ENCODE data around the gene TBX18.

Gene TBX18

GRCh38 chr6:84681693-84682326 lies 82.6 kb downstream of the TBX18 start (continued):
- TF ChIP-seq TSHZ1 (tag by site-specific recombination; IDR thresholded peaks at IDR 0.05; ENCODE audit: borderline replicate concordance) (no peak), SCRT2 (tag by site-specific recombination; IDR thresholded peaks at IDR 0.05) (no peak)
- TF ChIP-seq, protein P1, sequence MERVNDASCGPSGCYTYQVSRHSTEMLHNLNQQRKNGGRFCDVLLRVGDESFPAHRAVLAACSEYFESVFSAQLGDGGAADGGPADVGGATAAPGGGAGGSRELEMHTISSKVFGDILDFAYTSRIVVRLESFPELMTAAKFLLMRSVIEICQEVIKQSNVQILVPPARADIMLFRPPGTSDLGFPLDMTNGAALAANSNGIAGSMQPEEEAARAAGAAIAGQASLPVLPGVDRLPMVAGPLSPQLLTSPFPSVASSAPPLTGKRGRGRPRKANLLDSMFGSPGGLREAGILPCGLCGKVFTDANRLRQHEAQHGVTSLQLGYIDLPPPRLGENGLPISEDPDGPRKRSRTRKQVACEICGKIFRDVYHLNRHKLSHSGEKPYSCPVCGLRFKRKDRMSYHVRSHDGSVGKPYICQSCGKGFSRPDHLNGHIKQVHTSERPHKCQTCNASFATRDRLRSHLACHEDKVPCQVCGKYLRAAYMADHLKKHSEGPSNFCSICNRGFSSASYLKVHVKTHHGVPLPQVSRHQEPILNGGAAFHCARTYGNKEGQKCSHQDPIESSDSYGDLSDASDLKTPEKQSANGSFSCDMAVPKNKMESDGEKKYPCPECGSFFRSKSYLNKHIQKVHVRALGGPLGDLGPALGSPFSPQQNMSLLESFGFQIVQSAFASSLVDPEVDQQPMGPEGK (tag by site-specific recombination; IDR thresholded peaks at IDR 0.05): no peak

DNA sequence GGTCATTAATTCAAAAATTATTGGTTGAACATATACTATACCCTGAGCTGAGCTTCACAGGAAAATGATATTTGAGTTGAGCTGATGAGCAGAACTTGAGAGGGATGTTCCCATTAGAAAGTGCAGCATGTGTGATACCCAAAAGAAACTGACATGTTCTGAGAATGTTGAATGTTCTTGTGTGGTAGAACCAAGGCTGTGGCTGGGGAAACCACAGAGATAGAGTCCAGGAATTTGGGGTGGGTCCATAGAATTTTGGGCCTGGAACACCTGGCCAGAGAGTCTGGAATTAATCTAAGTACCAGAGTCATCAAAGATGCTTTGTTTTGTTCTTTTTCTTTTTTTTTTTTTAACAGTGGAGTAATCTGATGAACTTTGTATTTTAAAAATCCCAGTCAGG lies 88.7 kb downstream of the TBX18 start:
- H3K4me3 ChIP-seq (ENCODE audit: low read depth, low read length): no peak overlapping the region
- H3K4me1 ChIP-seq (ENCODE audit: control insufficient read depth, insufficient read depth, low read length): no peaks in the 10 kb centered on the region
- ChIA-PET POLR2A (no interaction called here), CTCF (no interaction called here)
- no peak for TF ChIP-seq ZNF121 (tag by site-specific recombination; IDR thresholded peaks at IDR 0.05)
- TF ChIP-seq ZNF10 (tag by site-specific recombination; IDR thresholded peaks at IDR 0.05): no peak
- TF ChIP-seq ZNF521 (tag by site-specific recombination; IDR thresholded peaks at IDR 0.05): no peak
- TF ChIP-seq ZNF654 (tag by site-specific recombination; IDR thresholded peaks at IDR 0.05; ENCODE audit: low read depth): no peak
- H3K9me3 ChIP-seq (ENCODE audit: control insufficient read depth, insufficient read depth, low read depth, low read length): no peaks in the 10 kb centered on the region
- no peaks in the 10 kb centered on the region for H3K36me3 ChIP-seq (ENCODE audit: control insufficient read depth in 2 of 2, insufficient read depth in 1 of 2, low read length in 2 of 2)
- H3K27ac ChIP-seq (ENCODE audit: extremely low read depth, low read depth, low read length): no peak overlapping the region

DNA sequence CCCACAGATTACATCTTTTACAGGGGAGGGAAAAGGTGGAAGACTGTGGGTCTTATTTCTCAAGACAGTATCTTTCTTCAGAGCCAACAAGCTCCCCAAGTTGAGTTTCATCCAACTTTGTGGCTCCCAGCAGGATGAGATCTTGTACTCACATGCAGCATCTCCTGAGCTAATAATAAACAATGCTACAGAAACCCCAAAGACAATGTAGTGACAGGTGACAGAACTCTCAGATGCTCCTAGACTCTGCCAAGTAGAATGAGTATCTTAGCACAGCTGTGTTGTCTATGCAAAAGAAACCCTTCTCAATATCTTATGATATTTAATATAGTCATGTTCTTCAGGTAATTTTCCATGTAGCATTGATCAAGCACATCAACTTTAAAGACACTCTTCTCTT lies 90.0 kb downstream of the TBX18 start:
- ChIA-PET CTCF (interaction anchor here (1.2 kb wide), 1 partner anchor 11 kb away, joined by 4 read pairs; no protein-coding TSS in a partner anchor), POLR2A (no interaction called here)
- Histone ChIP-seq H3K9me3 (ENCODE audit: control insufficient read depth, insufficient read depth, low read depth, low read length) (no peaks in the 10 kb centered on the region), H3K27ac (ENCODE audit: extremely low read depth, low read depth, low read length) (no peak overlapping the region), H3K4me1 (ENCODE audit: control insufficient read depth, insufficient read depth, low read length) (no peaks in the 10 kb centered on the region), H3K4me3 (ENCODE audit: low read depth, low read length) (no peak overlapping the region), H3K36me3 (ENCODE audit: control insufficient read depth in 2 of 2, insufficient read depth in 1 of 2, low read length in 2 of 2) (no peaks in the 10 kb centered on the region)
- TF ChIP-seq ZNF670 (tag by site-specific recombination; IDR thresholded peaks at IDR 0.05; ENCODE audit: low read depth): no peak
- TF ChIP-seq ZNF133 (tag by site-specific recombination; IDR thresholded peaks at IDR 0.05): no peak
- no peak for TF ChIP-seq BCL11B (tag by site-specific recombination; IDR thresholded peaks at IDR 0.05; ENCODE audit: low read depth)
- TF ChIP-seq ZBTB8A (tag by site-specific recombination; IDR thresholded peaks at IDR 0.05): no peak
- no peak for TF ChIP-seq ZSCAN5A (tag by site-specific recombination; IDR thresholded peaks at IDR 0.05)
- TF ChIP-seq ZBTB44 (tag by site-specific recombination; IDR thresholded peaks at IDR 0.05): no peak
- no peak for TF ChIP-seq ZNF23 (tag by site-specific recombination; IDR thresholded peaks at IDR 0.05; ENCODE audit: borderline replicate concordance)
- TF ChIP-seq ZNF596 (tag by site-specific recombination; IDR thresholded peaks at IDR 0.05): no peak
- no peak for TF ChIP-seq ZNF791 (tag by site-specific recombination; IDR thresholded peaks at IDR 0.05)
- no peak for TF ChIP-seq HOXD13 (CRISPR knock-in tag; IDR thresholded peaks at IDR 0.05; ENCODE audit: borderline replicate concordance)
- TF ChIP-seq HOXC10 (CRISPR knock-in tag; IDR thresholded peaks at IDR 0.05): no peak
- no peak for TF ChIP-seq ZNF214 (tag by site-specific recombination; IDR thresholded peaks at IDR 0.05; ENCODE audit: borderline replicate concordance)
- TF ChIP-seq ZNF473 (tag by site-specific recombination; IDR thresholded peaks at IDR 0.05): no peak
- TF ChIP-seq GFI1B (tag by site-specific recombination; IDR thresholded peaks at IDR 0.05): no peak
- TF ChIP-seq ZNF658 (tag by site-specific recombination; IDR thresholded peaks at IDR 0.05): no peak
- TF ChIP-seq ZNF571 (tag by site-specific recombination; IDR thresholded peaks at IDR 0.05): no peak
